ENCODE results near the gene SLC25A21. TPM values are rescaled to one million over a fixed set of nuclear protein-coding genes. Genes with fewer than 3 reads are reported as not detected.

SLC25A21 gene
- total RNA-seq, 1 donor from 2014 or later: 0.24 TPM

DNA sequence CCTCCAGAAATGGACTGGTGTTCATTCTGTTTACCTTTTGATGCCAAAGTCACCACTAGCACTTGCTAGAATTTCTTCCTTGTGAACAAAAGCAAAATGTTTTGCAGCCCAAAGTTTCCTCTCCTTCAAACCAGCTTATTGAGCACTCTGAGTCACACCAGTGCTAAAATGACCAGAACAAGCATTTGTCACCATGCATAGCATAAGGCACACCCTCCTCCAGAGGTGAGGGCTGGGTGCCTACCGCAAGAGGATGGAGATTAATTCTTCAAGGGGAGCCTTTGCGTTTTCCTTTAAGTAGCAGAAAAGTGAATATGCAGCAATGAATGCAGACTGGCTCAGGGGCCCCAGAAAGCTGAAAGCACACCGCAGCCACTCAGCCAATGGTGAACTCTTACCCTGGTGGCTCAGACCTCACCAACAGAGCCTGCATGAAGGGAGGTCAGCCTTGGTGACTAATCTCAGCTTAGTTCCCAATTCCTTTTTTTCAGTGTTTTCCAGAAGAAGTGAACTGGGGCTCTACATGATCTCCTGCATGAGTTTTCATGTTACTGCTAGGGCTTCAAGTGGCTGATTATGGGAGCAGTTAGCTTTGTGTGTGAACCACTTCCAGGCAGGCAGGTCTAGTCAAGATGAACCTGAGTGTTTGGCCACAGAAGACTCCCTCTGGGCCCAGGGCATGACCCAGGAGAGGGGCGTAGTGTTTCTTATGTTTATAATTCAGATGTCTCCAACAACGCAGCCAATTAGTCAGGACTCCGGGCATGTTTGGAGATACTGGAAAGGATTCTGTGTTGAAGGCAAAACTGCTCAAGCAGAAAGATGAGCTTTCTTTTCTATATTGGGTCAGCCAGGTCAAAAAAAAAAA is 414.4 kb downstream of the SLC25A21 start:
- intact Hi-C loops (cut with DNase I): no loop called here

DNA sequence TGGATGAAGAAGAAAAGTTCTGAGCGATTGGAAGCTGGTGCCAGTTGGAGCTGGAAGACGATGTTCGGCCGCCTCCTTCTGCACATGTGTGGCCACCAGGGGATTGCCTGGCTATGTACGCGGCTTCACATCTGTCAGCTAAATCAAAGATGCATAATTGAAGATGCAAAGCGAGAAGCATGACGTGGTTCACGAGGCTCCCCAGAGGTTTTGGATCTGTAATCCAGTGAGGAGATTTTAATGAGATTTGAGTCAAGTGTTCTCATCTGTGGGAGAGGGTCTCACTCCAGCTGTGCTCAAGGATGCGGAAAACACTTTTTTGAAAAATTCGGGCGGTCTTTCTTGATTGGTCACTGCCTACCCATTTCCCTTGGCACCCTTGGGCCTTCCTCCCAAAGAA is 416.2 kb downstream of the SLC25A21 start:
- no peak for DNase-seq (ENCODE audit: low spot score)
- intact Hi-C loops (cut with DNase I): no loop called here

More for the DNA sequence above, 414.4 kb downstream of the SLC25A21 start:
- no peak for DNase-seq (ENCODE audit: low spot score)

DNA sequence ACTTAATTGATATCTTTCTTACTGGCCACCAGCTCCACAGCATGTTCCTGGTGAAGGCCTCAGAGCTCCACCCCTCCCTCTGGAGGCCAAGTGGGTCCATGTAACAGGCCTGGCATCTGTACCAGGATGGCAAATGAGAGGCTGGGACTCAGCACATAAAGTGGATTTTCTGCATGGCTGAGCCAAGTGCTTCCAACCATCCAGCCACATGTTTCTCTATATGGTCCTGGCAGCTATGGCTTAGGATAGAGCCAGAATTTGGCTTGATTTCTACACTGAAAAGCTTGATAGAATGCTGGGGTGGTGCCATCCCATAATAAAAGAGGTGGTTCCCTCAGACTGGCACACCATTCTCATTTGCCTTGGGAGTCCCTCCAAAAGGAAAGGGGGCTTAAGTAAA is 416.6 kb downstream of the SLC25A21 start:
- intact Hi-C loops (cut with DNase I): no loop called here
- no peak for DNase-seq (ENCODE audit: low spot score)

DNA sequence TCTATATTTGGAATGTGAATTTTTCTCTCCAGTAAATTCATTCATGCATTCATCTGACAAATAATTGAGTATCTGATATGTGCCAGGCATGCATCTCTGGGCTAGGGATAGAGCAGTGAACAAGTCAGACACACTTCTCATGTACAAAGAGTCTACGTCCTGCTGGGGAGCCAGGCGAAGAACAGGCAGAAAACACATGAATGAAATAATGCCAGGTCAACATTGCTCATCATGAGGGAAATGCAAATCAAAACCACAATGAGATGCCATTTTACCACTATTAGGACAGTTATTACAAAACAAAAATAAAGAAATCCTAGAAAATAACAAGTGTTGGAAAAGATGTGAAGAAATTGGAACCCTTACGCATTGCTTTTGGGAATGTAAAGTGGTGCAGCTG is 420.5 kb downstream of the SLC25A21 start:
- no peak for DNase-seq (ENCODE audit: low spot score)
- intact Hi-C loops (cut with DNase I): no loop called here

DNA sequence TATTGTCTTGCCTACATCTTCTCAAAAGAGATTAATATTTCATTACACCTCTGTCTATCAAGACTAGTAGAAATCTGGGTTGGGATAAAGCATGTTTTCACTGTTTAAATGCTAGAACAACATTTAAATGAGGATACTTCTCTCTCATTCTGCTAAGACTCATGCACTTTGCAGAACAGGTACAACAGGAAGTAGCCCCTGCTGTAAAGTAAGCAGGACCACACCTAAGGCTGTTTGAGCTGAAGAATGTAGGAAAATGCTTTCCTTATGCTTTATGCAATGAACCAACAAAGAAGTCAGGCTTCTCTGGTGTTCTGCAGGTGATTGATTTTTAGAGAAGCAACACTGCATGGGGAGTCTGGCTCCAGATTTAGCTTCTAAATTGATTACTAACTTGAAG is 421.3 kb downstream of the SLC25A21 start:
- intact Hi-C loops (cut with DNase I): no loop called here
- no peak for DNase-seq (ENCODE audit: low spot score)

DNA sequence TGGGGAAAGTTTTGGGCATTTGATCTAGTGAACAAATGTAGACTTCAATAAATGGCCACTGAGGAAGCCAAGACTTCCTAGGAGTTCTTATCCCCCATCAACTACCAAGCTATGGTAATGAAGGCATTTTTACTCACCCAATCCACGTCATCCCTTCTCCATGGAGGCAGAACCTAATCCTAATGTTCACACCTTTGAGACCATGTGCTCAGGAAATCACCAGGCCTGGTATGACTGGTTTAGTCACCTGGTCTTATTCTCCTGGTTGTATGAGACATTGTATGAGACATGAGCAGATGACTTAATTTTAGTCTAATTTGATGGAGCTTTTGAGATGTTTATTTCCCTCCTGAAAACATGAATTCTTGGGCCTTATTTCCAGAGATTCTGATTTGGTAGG is 422.2 kb downstream of the SLC25A21 start:
- intact Hi-C loops (cut with DNase I): no loop called here
- no peak for DNase-seq (ENCODE audit: low spot score)

DNA sequence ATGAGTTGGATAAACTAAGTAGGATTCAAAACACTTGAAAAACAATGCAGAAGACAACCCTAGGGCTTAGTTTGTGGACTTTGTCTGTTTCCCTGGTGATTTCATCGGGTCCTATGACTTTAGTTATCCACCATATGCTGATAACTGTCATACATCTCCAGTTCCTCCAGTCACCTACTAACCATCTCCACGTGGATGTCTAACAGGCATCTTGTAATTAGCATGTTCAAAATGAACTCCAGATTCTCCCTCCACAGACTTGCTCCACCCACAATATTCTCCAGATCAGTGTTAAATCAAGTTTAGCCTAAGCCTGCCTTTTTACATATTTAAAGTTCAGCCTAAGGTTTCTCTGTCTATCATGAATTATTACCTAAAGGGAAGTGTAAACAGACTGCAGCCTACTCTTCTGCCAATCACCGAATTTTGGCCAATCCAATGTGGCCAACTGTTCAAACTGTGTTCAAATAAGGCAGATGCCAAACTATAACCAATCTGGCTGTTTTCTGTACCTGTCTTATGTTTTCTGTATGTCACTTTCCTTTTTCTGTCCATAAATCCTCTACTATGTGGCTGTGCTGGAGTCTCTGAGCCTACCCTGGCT is 423.7 kb downstream of the SLC25A21 start:
- intact Hi-C loops (cut with DNase I): no loop called here

DNA sequence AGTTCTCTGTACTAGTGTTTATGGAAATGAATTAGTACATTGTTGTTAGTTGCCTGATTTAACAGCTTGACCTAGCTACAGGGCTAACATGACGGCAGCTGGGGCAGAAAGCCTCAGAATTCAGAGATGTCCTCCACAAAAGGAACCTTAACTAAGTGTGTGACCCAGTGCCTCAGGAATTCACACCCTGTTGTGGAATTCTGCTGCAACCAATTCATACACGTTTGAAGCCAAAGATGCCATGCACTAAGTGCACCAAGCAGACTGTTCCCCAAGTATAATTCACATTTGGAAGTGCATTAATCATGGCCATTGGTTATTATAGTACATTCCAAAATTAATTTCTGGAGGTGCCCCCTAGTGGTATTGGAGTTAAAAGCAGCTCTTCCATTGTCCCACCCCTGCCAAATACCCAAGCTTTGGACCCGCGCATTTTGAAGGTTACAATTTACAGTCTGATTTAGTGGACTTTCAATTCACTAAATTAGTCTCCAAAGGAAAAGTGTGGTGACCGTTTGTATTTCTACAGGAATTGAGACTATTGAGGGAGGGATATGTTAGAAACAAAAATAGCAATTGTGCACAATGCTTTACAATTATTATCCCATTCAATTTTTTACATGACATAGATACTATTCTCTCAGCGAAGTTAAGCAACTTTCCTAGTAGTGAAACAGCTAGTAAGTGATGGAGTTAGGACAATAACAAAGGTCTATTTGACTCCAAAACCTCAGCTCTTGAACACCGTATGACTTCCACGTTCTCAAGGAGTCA is 424.8 kb downstream of the SLC25A21 start:
- intact Hi-C loops (cut with DNase I): no loop called here
- no peak for DNase-seq (ENCODE audit: low spot score)

More for the DNA sequence above, 423.7 kb downstream of the SLC25A21 start:
- DNase-seq (ENCODE audit: low spot score): no peak

DNA sequence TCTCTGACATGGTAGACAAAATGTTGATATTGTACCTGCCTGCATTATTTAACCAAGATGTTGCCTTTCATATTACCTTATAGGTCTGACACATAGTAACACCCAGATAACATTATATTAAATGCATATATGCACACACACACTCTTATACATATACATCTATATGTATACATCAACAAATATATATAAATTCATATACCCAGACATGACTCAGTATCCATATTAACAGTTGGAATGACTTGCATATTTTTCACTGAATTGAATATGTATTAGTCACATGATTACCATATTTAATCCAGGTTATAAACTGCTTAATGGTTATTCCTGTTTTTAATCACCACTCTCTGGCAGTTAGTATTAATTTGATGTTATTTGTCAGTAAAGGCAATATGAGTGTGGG is 425.5 kb downstream of the SLC25A21 start:
- intact Hi-C loops (cut with DNase I): no loop called here
- no peak for DNase-seq (ENCODE audit: low spot score)

DNA sequence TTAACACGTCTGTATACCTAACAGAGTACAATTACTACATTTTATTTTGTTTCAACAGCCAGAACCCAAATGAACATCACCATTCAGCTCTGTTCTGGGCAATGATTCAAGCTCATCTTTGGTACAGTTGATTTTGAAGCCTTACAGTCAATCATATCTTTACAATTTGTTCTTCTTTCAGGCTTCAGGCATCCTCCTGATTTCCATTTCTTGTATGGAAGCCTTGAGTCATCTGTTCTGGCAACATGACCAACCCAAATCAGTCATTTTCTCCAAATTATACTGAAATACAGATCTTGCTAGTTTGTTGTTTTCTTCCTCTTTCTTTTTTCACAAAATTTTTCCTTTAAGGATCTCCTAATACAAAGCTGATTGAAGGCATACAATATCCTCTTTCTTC is 430.5 kb downstream of the SLC25A21 start:
- intact Hi-C loops (cut with DNase I): no loop called here
- DNase-seq (ENCODE audit: low spot score): no peak

DNA sequence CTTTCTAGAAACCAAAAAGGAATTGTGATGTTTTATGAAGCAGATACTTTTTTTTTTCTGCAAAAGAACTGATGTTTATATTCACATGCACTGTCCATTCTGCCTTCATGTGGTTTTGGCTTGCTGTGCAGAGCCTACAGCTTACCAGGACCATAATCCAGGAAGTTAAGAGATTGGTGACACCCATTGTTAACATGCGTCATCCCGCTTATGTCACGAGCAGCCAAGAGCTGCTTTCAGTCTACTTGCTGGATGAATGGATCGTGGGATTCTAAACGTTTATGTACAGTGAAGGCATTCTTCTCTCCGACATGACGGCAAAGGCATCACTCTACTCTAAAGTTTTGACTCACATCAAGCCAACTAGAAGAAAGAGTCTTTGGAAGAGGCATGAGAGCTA is 434.1 kb downstream of the SLC25A21 start:
- DNase-seq (ENCODE audit: low spot score): no peak
- intact Hi-C loops (cut with DNase I): no loop called here

DNA sequence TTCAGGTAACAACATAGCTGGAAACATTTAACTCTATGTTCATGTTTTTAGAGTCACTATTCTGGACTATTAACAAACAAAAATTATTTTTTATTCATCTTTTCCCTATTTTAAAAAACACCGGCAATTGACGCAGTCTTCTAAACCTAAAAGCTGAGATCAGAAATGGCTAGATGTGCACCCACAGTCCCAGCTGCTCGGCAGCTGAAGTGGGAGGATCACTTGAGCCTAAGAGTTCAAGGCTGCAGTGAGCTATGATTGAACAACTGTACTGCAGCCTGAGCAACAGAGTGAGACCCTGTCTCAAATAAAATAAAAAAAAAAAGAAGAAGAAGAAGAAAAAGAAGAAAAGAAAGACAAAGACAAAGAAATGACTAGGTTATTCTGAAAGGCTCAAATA is 446.3 kb downstream of the SLC25A21 start:
- intact Hi-C loops (cut with DNase I): no loop called here
- no peak for DNase-seq (ENCODE audit: low spot score)

DNA sequence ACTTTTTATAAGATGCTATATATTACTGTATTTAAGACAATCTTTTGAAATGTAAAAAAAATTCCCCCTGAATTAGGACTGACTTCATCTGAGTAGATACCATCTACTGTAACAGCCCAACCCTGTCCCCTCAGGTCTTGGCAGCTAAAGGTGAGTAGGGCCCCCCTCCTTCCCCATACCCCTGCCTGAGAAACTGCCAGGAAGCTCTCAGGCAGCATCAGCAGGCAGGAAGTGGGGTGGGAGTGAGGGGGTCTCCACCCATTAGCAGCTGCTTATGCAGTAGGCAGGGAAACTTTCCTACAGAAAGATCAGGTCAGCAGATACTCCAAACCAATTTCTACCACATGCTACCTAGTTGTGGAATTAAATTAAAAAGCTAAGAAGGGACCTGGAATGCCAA is 448.2 kb downstream of the SLC25A21 start:
- DNase-seq (ENCODE audit: low spot score): no peak
- intact Hi-C loops (cut with DNase I): no loop called here

DNA sequence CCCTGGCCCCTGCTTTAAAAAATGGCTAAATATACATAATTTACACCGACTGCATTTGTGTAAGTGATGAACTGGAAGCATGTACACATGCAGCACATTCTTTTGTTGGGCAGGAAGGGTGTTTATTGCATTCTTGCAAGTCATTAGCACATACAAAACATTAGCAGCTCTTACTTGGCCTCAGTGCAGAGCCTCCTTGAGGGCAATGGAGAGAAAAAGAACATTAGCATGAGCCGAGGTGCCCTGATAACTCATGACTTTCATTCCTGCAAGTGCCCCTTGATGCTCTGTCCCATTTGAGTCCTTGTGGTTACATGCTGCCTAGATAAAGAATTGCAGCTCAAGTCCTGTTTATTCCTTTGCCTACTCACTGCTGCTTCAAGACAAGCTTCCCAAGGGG is 448.9 kb downstream of the SLC25A21 start:
- intact Hi-C loops (cut with DNase I): no loop called here
- no peak for DNase-seq (ENCODE audit: low spot score)

DNA sequence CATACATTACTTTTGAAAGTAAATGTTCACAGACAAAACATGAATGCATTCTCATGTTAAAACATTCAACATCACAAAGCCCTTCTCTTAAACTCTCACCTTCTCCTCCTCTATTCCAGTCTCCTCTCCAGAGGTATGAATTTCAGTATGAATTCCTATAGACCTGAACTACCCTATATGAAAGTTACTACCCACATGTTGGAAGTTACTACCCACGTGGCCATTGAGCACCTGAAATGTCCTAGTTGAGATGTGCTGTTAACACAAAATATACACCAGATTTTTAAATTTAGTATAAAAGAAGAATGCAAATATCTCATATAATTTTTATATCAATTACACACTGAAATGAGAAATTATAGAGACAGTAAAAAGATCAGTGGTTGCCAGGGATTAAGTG is 450.5 kb downstream of the SLC25A21 start:
- no peak for DNase-seq (ENCODE audit: low spot score)
- intact Hi-C loops (cut with DNase I): no loop called here

DNA sequence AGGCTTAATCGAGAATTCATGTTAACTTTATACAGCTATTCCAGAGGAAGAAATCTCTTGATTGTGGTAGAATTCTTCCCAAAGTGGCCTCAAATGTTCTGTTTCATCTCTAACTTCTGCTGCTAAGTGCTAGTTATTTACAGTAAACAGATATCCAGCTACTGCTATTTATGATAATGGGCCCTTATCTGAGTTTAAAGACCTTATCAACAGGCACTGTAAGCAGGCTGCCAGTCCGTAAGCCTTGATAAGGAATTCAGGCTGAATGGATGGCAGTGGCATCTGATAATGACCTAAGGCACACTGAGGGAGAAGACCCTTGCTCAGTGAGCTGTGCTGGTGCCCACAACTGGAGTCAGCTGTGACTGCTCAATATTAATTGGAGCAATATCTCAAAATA is 451.7 kb downstream of the SLC25A21 start:
- intact Hi-C loops (cut with DNase I): no loop called here
- DNase-seq (ENCODE audit: low spot score): no peak

DNA sequence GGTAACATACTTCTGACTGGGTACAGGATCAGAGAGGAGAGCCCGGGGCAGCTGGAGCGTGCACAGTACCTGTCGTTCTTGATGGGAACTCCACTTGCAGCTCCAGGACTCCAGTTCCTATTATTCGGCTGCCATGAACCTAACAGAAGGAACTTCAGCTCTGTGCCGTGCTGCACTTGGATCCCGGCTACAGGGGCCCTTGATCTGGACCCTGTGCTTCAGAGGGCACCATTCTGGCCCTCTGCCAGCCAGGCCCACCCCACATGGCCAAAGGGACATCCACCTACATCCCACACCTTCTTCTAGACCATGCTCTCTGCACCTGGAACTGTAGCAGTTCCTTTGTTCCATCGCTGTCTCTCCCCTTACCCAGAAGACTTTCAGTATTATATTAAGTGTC is 452.6 kb downstream of the SLC25A21 start:
- intact Hi-C loops (cut with DNase I): no loop called here

DNA sequence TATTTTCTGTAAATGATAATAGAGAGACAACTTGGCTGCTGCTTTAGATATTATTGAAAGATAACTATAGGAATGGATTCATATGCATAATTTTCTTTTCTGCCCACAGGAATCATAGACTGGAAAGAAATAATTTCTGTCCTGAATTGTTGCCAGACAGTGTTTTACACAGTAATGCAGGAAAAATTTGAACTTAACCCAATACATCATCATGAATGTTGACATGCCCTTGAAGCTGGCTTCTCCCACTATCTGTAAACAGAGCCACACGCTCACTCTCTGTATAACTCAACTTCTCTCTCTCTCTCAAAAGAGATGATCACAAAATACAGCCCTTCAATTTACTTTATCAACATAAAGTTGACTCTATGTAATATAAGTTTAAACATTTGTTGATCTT is 454.2 kb downstream of the SLC25A21 start:
- no peak for DNase-seq (ENCODE audit: low spot score)
- intact Hi-C loops (cut with DNase I): no loop called here

More for the DNA sequence above, 452.6 kb downstream of the SLC25A21 start:
- no peak for DNase-seq (ENCODE audit: low spot score)

DNA sequence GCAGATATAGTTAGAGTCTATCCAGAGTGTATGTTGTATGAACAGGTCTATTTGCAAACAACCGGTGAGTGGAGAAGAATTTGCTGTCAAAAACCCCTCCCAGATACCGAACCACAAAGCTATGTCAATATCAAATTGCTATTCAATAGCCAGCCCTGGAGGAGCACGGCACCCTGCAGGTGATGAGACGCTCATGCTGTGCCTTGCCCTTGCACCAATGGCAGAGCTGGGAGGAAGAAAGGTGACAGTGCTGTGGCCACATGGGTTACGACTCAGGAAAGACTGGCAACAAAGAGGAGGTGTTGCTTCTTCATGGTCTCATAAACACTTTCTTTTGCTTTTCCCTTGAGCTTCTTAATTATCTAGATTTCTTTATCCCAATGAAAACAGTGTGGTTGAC is 455.0 kb downstream of the SLC25A21 start:
- DNase-seq (ENCODE audit: low spot score): no peak
- intact Hi-C loops (cut with DNase I): no loop called here

DNA sequence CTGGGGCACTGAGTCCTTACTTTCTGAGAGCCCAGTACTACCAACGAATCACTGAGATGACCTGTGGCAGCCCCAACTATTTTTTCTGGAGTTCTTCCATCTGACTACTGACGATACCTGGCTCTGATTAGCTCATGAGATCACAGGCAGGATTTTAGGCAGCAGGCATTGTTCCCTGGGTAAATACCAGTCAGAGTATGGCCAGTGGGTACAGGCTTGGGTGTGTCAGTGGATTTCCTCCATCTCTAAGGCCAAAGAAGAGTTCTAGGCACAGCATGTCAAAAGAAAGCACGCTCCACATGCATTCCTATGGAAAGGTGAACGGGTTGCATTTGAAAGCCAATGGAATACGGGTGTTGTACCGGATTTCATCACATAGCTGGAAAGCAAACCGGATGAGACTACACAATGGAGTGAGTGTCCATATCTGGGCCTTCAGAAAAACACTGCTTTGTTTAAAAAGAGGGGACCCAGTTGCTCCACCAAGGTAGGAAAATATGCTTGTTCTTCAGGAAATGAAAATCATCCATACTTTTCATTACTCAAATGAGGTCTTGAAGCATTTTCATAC is 455.7 kb downstream of the SLC25A21 start:
- no peak for DNase-seq (ENCODE audit: low spot score)
- intact Hi-C loops (cut with DNase I): no loop called here

All from cardiac septum (tissue), 1 donor.